Measurements from ENCODE around the gene PRKCE. TPM values are rescaled to one million over a fixed set of nuclear protein-coding genes. Genes with fewer than 3 reads are reported as not detected.

Gene PRKCE
- total and polyA plus RNA-seq, 11 donors = 4.1 to 22.3 (median 16.2) TPM

- H3K4me3 ChIP-seq = no peak overlapping the region
- H3K27ac ChIP-seq = peak overlapping the region in 10 of 12 donors; percentile 8 to 79 (median 56)
- no peak for DNase-seq
- intact Hi-C loops (cut with DNase I) = loop anchor here in 6 of 10 donors (2.0 to 10.0 kb wide), 6 partner anchors 100 to 171 kb away; partner anchors contain the start of gene PRKCE (in 1 of the 6)
- WGBS, 4 donors = 62 to 70% (median 63%) methylated on average over 5 of the region's 5 CpGs
- ATAC-seq = no peak
- H3K27me3 ChIP-seq = no peaks in the 10 kb centered on the region
- H3K4me1 ChIP-seq = peaks cover 6 to 73% (median 35%) of the 10 kb centered on the region in 12 donors
- TF ChIP-seq CTCF (IDR thresholded peaks at IDR 0.05) (no peak), POLR2A (IDR thresholded peaks at IDR 0.05) (no peak)
- H3K9me3 ChIP-seq = no peaks in the 10 kb centered on the region
- no peaks in the 10 kb centered on the region for H3K36me3 ChIP-seq
These were observed 170.8 kb downstream of the PRKCE start for GRCh38 chr2:45822272-45822630.

GRCh38 chr2:45823723-45824206 is 172.3 kb downstream of the PRKCE start:
- TF ChIP-seq POLR2A (IDR thresholded peaks at IDR 0.05) (no peak), CTCF (IDR thresholded peaks at IDR 0.05) (no peak)
- no peaks in the 10 kb centered on the region for H3K27me3 ChIP-seq
- peak; percentile 80 to 94 (median 85) for DNase-seq
- WGBS, 4 donors = 22 to 58% (median 47%) methylated on average over 3 to 4 of the region's 4 CpGs
- H3K27ac ChIP-seq = peak overlapping the region in 10 of 12 donors; percentile 16 to 79 (median 54)
- peaks cover 6 to 69% (median 36%) of the 10 kb centered on the region in 12 donors for H3K4me1 ChIP-seq
- intact Hi-C loops (cut with DNase I) = loop anchor here in 6 of 10 donors (2.0 to 10.0 kb wide), 6 partner anchors 99 to 173 kb away; partner anchors contain the start of gene PRKCE (in 1 of the 6)
- no peak overlapping the region for H3K4me3 ChIP-seq
- H3K36me3 ChIP-seq = no peaks in the 10 kb centered on the region
- no peaks in the 10 kb centered on the region for H3K9me3 ChIP-seq
- ATAC-seq = peak; percentile 89 to 98 (median 94)

- WGBS, 4 donors = 93 to 98% (median 95%) methylated on average over 6 of the region's 6 CpGs
- H3K4me3 ChIP-seq = no peak overlapping the region
- peaks cover 0 to 2% (median 1%) of the 10 kb centered on the region in 12 donors for H3K9me3 ChIP-seq
- H3K36me3 ChIP-seq = no peaks in the 10 kb centered on the region
- ATAC-seq = no peak
- peaks cover 6 to 62% (median 36%) of the 10 kb centered on the region in 12 donors for H3K4me1 ChIP-seq
- no peak for TF ChIP-seq POLR2A (IDR thresholded peaks at IDR 0.05)
- TF ChIP-seq CTCF (IDR thresholded peaks at IDR 0.05) = no peak
- peak overlapping the region in 3 of 12 donors; percentile 53 to 79 (median 69) for H3K27ac ChIP-seq
- no peak for DNase-seq
- intact Hi-C loops (cut with DNase I) = loop anchor here in 2 of 10 donors (10.0 kb wide), 1 partner anchor 100 kb away; no protein-coding TSS in a partner anchor
- no peaks in the 10 kb centered on the region for H3K27me3 ChIP-seq
These were observed 173.7 kb downstream of the PRKCE start for GRCh38 chr2:45825001-45825651.

DNA sequence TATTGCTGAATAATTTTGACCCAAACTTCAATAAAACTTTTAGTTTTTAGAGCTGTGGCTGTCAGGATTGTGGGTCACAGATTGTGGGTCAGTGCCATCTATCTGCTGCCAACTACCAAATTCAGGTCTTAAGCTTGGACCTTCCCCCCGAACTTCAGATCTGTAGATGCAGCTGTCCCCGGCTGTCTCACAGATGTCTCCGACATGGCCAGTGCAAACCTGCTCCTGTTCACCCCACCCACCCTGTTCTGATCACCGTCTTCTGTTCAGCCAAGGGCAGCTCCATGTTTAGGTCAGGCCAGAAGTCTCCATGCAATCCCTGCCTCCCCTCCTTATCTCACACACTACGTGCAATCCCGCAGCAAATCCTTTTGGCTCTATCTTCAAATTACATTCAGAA is 175.0 kb downstream of the PRKCE start:
- no peak for TF ChIP-seq POLR2A (IDR thresholded peaks at IDR 0.05)
- TF ChIP-seq CTCF (IDR thresholded peaks at IDR 0.05) = no peak
- Histone ChIP-seq H3K27me3 (no peaks in the 10 kb centered on the region), H3K4me3 (no peak overlapping the region), H3K4me1 (peaks cover 2 to 52% (median 34%) of the 10 kb centered on the region in 12 donors), H3K9me3 (peaks cover 0 to 16% (median 10%) of the 10 kb centered on the region in 12 donors), H3K36me3 (no peaks in the 10 kb centered on the region), H3K27ac (peak overlapping the region in 6 of 12 donors; percentile 22 to 67 (median 38))
- intact Hi-C loops (cut with DNase I) = loop anchor here in 2 of 10 donors (10.0 kb wide), 1 partner anchor 98 kb away; no protein-coding TSS in a partner anchor
- ATAC-seq (peak in 2 of 4 donors; percentile 1), DNase-seq (no peak)
- 60 to 79% (median 68%) methylated on average over 6 of the region's 6 CpGs for whole genome bisulfite sequencing, 4 donors
